ENCODE results near the gene ZNF316. TPM values are rescaled to one million over a fixed set of nuclear protein-coding genes. Genes with fewer than 3 reads are reported as not detected.
"Not testable (repeated sequence)": the region's sequence is repeated elsewhere in the genome, so short reads cannot be mapped to it uniquely, and the experiment has no call there.

The ZNF316 gene
- total RNA-seq, 4 donors from 2014 or later = 11.9 to 27.8 (median 20.4) TPM

GRCh38 chr7:6658618-6659345 lies 21.7 kb downstream of the ZNF316 start:
- Histone ChIP-seq H3K27ac (no peak overlapping the region), H3K27me3 (peaks cover 0 to 2% (median 0%) of the 10 kb centered on the region in 4 donors), H3K4me1 (peaks cover 0 to 13% (median under 1%) of the 10 kb centered on the region in 3 donors), H3K9me3 (no peaks in the 10 kb centered on the region), H3K4me3 (no peak overlapping the region), H3K36me3 (peaks cover 10 to 25% (median 15%) of the 10 kb centered on the region in 3 donors)
- 25 to 33% methylated on average over 9 of the region's 11 CpGs for WGBS, 2 donors
- TF ChIP-seq, protein P1, sequence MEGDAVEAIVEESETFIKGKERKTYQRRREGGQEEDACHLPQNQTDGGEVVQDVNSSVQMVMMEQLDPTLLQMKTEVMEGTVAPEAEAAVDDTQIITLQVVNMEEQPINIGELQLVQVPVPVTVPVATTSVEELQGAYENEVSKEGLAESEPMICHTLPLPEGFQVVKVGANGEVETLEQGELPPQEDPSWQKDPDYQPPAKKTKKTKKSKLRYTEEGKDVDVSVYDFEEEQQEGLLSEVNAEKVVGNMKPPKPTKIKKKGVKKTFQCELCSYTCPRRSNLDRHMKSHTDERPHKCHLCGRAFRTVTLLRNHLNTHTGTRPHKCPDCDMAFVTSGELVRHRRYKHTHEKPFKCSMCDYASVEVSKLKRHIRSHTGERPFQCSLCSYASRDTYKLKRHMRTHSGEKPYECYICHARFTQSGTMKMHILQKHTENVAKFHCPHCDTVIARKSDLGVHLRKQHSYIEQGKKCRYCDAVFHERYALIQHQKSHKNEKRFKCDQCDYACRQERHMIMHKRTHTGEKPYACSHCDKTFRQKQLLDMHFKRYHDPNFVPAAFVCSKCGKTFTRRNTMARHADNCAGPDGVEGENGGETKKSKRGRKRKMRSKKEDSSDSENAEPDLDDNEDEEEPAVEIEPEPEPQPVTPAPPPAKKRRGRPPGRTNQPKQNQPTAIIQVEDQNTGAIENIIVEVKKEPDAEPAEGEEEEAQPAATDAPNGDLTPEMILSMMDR (IDR thresholded peaks at IDR 0.05) = no peak
- TF ChIP-seq POLR2A (IDR thresholded peaks at IDR 0.05) = no peak
- intact Hi-C loops (cut with DNase I) = no loop called here
- no peak for DNase-seq

- Histone ChIP-seq H3K36me3 (peaks cover 0 to 20% (median 0%) of the 10 kb centered on the region in 3 donors), H3K9me3 (peaks cover 0 to 83% (median 44%) of the 10 kb centered on the region in 3 donors)
- H3K27ac ChIP-seq; intact Hi-C loops (cut with DNase I); DNase-seq; H3K4me3 ChIP-seq; H3K4me1 ChIP-seq; H3K27me3 ChIP-seq: not testable (repeated sequence)
- WGBS, 2 donors = no CpG with 5 or more reads among the region's 34 CpGs
Observed at GRCh38 chr7:6670851-6671250, 33.7 kb downstream of the ZNF316 start.

- H3K27me3 ChIP-seq = no peaks in the 10 kb centered on the region
- intact Hi-C loops (cut with DNase I) = no loop called here
- peaks cover 0 to 14% (median 0%) of the 10 kb centered on the region in 3 donors for H3K36me3 ChIP-seq
- TF ChIP-seq, protein P1 (IDR thresholded peaks at IDR 0.05) = no peak
- no peak for TF ChIP-seq POLR2A (IDR thresholded peaks at IDR 0.05)
- WGBS, 2 donors = 81 to 86% methylated on average over 1 of the region's 1 CpG
- H3K27ac ChIP-seq = no peak overlapping the region
- peaks cover 0 to 100% (median 78%) of the 10 kb centered on the region in 3 donors for H3K9me3 ChIP-seq
- H3K4me1 ChIP-seq = no peaks in the 10 kb centered on the region
- DNase-seq = no peak
- no peak overlapping the region for H3K4me3 ChIP-seq
Observed at GRCh38 chr7:6675807-6676405, 38.8 kb downstream of the ZNF316 start.

DNA sequence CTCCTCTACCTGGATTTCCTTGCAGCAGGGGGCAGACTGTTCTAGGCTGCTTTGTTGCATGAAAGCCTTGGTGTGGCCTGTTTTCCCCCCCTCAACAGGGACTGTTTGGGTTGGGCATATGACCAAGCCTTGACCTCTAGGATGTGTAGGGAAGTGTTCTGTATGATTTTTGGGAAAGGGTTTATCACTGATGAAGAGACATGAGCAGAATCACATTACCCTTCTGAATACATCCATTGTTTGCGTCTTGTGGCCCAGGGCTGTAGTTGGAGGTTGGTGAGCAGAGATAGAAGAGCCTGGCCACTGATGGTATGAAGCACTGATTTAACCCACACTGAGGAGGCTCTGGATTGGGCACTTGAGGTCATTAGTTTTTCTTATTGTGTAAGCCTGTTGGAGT lies 43.0 kb downstream of the ZNF316 start:
- Histone ChIP-seq H3K4me3 (no peak overlapping the region), H3K36me3 (peaks cover 0 to 15% (median 0%) of the 10 kb centered on the region in 3 donors), H3K27me3 (no peaks in the 10 kb centered on the region), H3K9me3 (peaks cover 0 to 99% (median 90%) of the 10 kb centered on the region in 3 donors), H3K4me1 (no peaks in the 10 kb centered on the region), H3K27ac (no peak overlapping the region)
- WGBS, 2 donors = 91 to 100% methylated on average over 1 of the region's 1 CpG
- TF ChIP-seq, protein P1 (IDR thresholded peaks at IDR 0.05) = no peak
- no peak for TF ChIP-seq POLR2A (IDR thresholded peaks at IDR 0.05)
- intact Hi-C loops (cut with DNase I) = no loop called here
- DNase-seq = no peak

DNA sequence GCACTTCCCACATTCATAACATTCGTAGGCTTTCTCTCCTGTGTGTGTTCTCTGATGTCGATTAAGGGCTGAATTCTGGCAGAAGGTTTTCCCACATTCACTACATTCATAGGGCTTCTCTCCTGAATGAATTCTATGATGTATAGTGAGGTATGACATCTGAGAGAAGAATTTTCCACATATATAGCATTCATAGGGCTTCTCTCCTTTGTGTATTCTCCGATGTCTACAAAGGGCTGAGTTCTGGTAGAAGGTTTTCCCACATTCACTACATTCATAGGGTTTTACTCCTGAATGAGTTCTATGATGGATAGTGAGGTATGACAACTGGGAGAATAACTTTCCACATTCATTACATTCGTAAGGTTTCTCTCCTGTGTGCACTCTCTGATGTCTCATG lies 54.0 kb downstream of the ZNF316 start:
- Histone ChIP-seq H3K36me3 (peaks cover 65 to 100% (median 71%) of the 10 kb centered on the region in 3 donors), H3K27ac (no peak overlapping the region), H3K27me3 (no peaks in the 10 kb centered on the region), H3K4me3 (peak overlapping the region in 1 of 4 donors; percentile 27), H3K9me3 (peaks cover 13 to 100% (median 98%) of the 10 kb centered on the region in 3 donors), H3K4me1 (no peaks in the 10 kb centered on the region)
- intact Hi-C loops (cut with DNase I) = no loop called here
- no peak for DNase-seq
- TF ChIP-seq, protein P1 (IDR thresholded peaks at IDR 0.05) = no peak
- TF ChIP-seq POLR2A (IDR thresholded peaks at IDR 0.05) = no peak
- 91 to 96% methylated on average over 4 of the region's 4 CpGs for WGBS, 2 donors
